Esophagus squamous epithelium (tissue), 4 donors: ENCODE measurements around the gene KIF6.
"Not testable (repeated sequence)": the region's sequence is repeated elsewhere in the genome, so short reads cannot be mapped to it uniquely, and the experiment has no call there.

Experiments used
- CTCF ChIP-seq, 6 experiments: fragments of 450-650 bp in 4 of 6; fragments of 200-600 bp in 2 of 6; sonication (generic) in 2 of 6; IDR thresholded peaks; one replicate each; pipeline ENCODE4 v1.5.1; 2016 to 2019; ENCODE audit warnings: antibody characterized with exemption in 6 of 6, mild to moderate bottlenecking in 4 of 6, moderate library complexity in 4 of 6
- POLR2A ChIP-seq, 4 donors: fragments of 450-650 bp; IDR thresholded peaks; one replicate each; pipeline ENCODE4 v1.6.1; 2017; ENCODE audit warnings: antibody characterized with exemption in 4 of 4, mild to moderate bottlenecking in 4 of 4, moderate library complexity in 3 of 4

GRCh38 chr6:39677318-39677717, 47.9 kb downstream of the KIF6 start:
- not testable (repeated sequence) for TF ChIP-seq CTCF, POLR2A (IDR thresholded peaks at IDR 0.05)
